ACC112 (cell line): ENCODE measurements around the gene B4GALT5.
"Not testable (repeated sequence)": the region's sequence is repeated elsewhere in the genome, so short reads cannot be mapped to it uniquely, and the experiment has no call there.

Experiments used
- H2AFZ ChIP-seq: fragments of 200-600 bp; sonication (generic); one replicate; pipeline ENCODE4 v1.6.0; 2017; ENCODE audit warnings: antibody characterized with exemption, low read length; ENCODE audit not compliant: unreplicated experiment
- H3K27ac ChIP-seq: fragments of 200-600 bp; sonication (generic); 2 replicates; pipeline ENCODE4 v1.5.1; 2014; ENCODE audit warnings: low read depth, mild to moderate bottlenecking, antibody characterized with exemption, low read length, moderate library complexity
- H3K27me3 ChIP-seq: fragments of 200-600 bp; sonication (generic); 2 replicates; pipeline ENCODE4 v1.6.1; 2014; ENCODE audit warnings: mild to moderate bottlenecking, antibody characterized with exemption, low read length, moderate library complexity, mixed read lengths; ENCODE audit not compliant: insufficient read depth
- H3K36me3 ChIP-seq: fragments of 200-600 bp; sonication (generic); 2 replicates; pipeline ENCODE4 v1.6.1; 2016; ENCODE audit warnings: mild to moderate bottlenecking, antibody characterized with exemption, low read length, moderate library complexity, mixed read lengths; ENCODE audit not compliant: insufficient read depth
- H3K4me1 ChIP-seq: fragments of 200-600 bp; sonication (generic); one replicate; pipeline ENCODE4 v1.6.1; 2016; ENCODE audit warnings: low read length, mixed read lengths; ENCODE audit not compliant: insufficient read depth, unreplicated experiment, control insufficient read depth
- H3K4me3 ChIP-seq: fragments of 200-600 bp; sonication (generic); 2 replicates; pipeline ENCODE4 v1.5.1; 2014; ENCODE audit warnings: mild to moderate bottlenecking, low read depth, low read length
- H3K79me2 ChIP-seq: fragments of 200-600 bp; sonication (generic); one replicate; pipeline ENCODE4 v1.6.0; 2016; ENCODE audit warnings: low read length; ENCODE audit not compliant: control insufficient read depth, unreplicated experiment, insufficient read depth

B4GALT5 gene, protein sequence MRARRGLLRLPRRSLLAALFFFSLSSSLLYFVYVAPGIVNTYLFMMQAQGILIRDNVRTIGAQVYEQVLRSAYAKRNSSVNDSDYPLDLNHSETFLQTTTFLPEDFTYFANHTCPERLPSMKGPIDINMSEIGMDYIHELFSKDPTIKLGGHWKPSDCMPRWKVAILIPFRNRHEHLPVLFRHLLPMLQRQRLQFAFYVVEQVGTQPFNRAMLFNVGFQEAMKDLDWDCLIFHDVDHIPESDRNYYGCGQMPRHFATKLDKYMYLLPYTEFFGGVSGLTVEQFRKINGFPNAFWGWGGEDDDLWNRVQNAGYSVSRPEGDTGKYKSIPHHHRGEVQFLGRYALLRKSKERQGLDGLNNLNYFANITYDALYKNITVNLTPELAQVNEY

GRCh38 chr20:49713753-49714712, at the start of gene B4GALT5:
B4GALT5 (minus strand) TSS chr20:49713878; CDS start chr20:49713690, 188 bp downstream.
- Histone ChIP-seq H2AFZ (peak within 1 kb of the TSS; percentile 78), H3K36me3 (no peaks in the 10 kb centered on the region), H3K79me2 (peaks cover 49% of the 10 kb centered on the region), H3K27me3 (no peaks in the 10 kb centered on the region), H3K4me3 (peak within 1 kb of the TSS; percentile 91), H3K27ac (peak within 1 kb of the TSS; percentile 48; the same call in 1 of the 2 replicates), H3K4me1 (peaks cover 23% of the 10 kb centered on the region)

DNA sequence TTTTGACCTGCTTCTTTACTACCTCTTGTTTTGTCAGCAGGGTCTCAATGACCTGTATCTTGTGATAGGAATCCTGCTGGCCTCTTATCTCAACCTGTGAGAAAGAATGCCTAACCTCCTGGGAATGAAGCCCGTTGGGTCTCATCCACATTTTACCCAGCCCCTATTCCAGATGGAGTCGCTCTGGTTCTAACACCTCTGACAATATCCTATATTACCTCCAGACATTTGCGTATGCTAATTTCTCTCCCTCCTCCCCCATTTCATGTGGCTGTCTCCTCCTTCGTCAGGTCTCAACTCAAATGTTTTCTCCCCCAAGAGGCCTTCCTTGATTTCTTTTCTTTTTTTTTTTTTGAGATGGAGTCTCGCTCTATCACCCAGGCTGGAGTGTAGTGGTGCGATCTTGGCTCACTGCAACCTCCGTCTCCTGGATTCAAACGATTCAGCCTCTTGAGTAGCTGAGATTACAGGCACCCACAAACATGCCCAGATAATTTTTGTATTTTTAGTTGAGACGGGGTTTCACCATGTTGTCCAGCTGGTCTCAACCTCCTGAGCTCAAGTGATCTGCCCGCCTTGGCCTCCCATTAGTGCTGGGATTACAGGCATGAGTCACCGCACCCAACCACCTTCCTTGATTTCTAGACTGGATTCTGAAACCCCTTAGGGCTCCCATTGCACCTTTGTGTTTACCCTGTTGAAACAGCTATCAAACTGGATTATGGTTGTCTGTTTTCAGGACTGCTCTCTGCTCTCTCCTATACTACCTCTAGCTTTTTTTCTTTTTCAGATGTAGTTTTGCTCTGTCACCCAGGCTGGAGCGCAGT, 49.5 kb upstream of the B4GALT5 start:
- Histone ChIP-seq H3K36me3 (no peaks in the 10 kb centered on the region), H3K79me2 (no peaks in the 10 kb centered on the region), H3K4me1 (no peaks in the 10 kb centered on the region), H2AFZ (no peak overlapping the region), H3K27me3 (no peaks in the 10 kb centered on the region), H3K4me3 (no peak overlapping the region), H3K27ac (no peak overlapping the region)

DNA sequence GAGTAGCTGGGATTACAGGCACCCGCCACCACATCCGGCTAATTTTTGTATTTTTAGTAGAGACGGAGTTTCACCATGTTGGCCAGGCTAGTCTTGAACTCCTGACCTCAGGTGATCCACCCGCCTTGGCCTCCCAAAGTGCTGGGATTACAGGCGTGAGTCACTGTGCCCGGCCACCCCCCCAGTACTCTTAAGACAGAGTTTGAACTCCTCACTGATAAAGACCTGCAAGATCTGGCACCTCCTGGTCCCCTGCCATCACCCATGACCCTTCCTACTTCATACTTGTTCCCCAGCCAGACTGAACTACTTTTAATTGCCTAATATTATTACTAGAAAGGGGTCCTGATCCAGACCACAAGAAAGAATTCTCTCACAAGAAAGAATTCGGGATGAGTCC, 48.2 kb upstream of the B4GALT5 start:
- H3K4me3 ChIP-seq, H3K4me1 ChIP-seq, H3K79me2 ChIP-seq, H3K36me3 ChIP-seq, H2AFZ ChIP-seq, H3K27me3 ChIP-seq, H3K27ac ChIP-seq: not testable (repeated sequence)

DNA sequence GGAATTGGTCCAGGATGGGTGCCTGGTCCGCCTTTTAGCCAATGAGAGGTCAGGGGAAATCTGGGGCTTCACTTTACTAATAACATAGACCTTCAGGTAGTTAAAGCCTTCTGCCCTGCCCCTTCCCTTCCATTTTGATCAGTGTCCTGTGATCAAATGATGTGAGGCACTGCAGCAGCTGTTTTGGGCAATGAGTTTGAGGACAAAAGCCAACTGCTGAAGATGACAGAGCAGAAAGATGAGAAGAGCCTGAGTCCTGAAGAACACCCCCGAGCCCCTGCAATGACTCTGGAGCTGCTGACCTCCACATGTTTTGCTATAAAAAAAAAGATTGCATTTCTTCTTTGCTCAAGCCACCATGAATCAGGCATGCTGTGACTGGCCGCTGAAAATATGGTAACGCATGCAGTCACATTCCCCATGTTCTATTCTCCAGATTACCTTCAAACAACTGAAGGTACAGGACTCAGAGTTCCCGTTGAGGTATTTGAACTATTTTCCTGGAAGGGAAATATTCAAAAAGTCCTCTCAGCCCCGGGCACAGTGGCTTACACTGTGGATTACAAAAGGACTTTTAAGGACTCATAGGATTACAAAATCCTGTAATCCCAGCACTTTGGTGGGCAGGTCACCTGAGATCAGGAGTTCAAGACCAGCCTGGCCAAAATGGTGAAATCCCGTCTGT, 45.7 kb upstream of the B4GALT5 start:
- Histone ChIP-seq H3K79me2 (no peaks in the 10 kb centered on the region), H2AFZ (no peak overlapping the region), H3K36me3 (no peaks in the 10 kb centered on the region), H3K4me1 (no peaks in the 10 kb centered on the region), H3K27ac (no peak overlapping the region), H3K4me3 (no peak overlapping the region), H3K27me3 (no peaks in the 10 kb centered on the region)

DNA sequence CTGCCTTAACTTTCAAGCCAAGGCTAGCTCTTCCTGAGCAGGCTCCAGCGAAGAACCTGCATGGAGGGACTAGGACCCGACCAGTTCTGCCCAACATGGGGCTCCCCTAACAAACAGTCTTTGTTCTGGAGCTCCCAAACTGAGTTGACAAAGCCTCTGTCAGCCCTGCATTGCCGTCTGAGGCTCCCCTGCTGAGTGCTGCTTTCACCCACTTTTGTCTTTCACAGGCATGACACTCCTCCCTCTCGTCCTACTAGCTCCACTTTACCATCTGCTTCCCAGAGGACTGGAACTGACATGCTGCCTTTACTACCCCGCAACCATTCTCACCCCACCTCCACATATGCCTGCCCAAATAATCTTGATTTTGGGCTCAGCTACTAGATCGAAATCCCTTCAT, 45.1 kb upstream of the B4GALT5 start:
- H3K4me1 ChIP-seq: no peaks in the 10 kb centered on the region
- H3K27ac ChIP-seq: no peak overlapping the region
- no peak overlapping the region for H3K4me3 ChIP-seq
- no peaks in the 10 kb centered on the region for H3K79me2 ChIP-seq
- no peaks in the 10 kb centered on the region for H3K27me3 ChIP-seq
- H2AFZ ChIP-seq: no peak overlapping the region
- no peaks in the 10 kb centered on the region for H3K36me3 ChIP-seq

- no peaks in the 10 kb centered on the region for H3K36me3 ChIP-seq
- no peaks in the 10 kb centered on the region for H3K27me3 ChIP-seq
- H2AFZ ChIP-seq: no peak overlapping the region
- H3K4me1 ChIP-seq: no peaks in the 10 kb centered on the region
- no peak overlapping the region for H3K4me3 ChIP-seq
- H3K79me2 ChIP-seq: no peaks in the 10 kb centered on the region
- H3K27ac ChIP-seq: no peak overlapping the region
These were observed 43.9 kb upstream of the B4GALT5 start for GRCh38 chr20:49757597-49757996.

GRCh38 chr20:49756241-49756640, 42.6 kb upstream of the B4GALT5 start:
- no peaks in the 10 kb centered on the region for H3K27me3 ChIP-seq
- no peaks in the 10 kb centered on the region for H3K79me2 ChIP-seq
- H3K4me3 ChIP-seq: no peak overlapping the region
- H3K27ac ChIP-seq: no peak overlapping the region
- no peaks in the 10 kb centered on the region for H3K36me3 ChIP-seq
- H3K4me1 ChIP-seq: no peaks in the 10 kb centered on the region
- H2AFZ ChIP-seq: no peak overlapping the region

- no peaks in the 10 kb centered on the region for H3K4me1 ChIP-seq
- H3K27me3 ChIP-seq: no peaks in the 10 kb centered on the region
- H2AFZ ChIP-seq: no peak overlapping the region
- H3K79me2 ChIP-seq: no peaks in the 10 kb centered on the region
- H3K4me3 ChIP-seq: no peak overlapping the region
- no peak overlapping the region for H3K27ac ChIP-seq
- H3K36me3 ChIP-seq: no peaks in the 10 kb centered on the region
These were observed 40.9 kb upstream of the B4GALT5 start for GRCh38 chr20:49754596-49754995.

DNA sequence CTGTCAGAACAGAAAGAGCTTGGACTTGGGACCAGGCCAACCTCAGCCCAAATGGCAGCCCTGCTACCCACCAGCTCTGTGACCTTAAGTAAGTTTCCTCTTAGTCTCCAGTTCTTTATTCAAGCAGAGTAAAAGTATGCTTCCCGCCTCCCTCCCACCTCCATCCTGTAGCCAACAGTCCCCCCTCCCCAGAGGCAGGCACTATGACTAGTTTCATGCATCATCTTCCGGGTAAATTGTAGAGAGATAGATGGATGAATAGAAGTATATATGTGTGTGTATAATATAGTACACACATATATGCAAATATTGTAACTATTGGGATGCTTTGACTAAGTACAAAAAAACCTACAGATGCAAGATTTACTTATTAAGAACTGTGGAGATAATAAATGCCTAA, 39.5 kb upstream of the B4GALT5 start:
- Histone ChIP-seq H3K4me3 (no peak overlapping the region), H3K79me2 (no peaks in the 10 kb centered on the region), H3K27me3 (no peaks in the 10 kb centered on the region), H3K4me1 (peaks cover 4% of the 10 kb centered on the region), H3K27ac (no peak overlapping the region), H3K36me3 (no peaks in the 10 kb centered on the region), H2AFZ (no peak overlapping the region)
